Measurements from ENCODE around the gene DCP2.

The DCP2 gene

GRCh38 chr5:112967520-112968083, 9.0 kb upstream of the DCP2 start:
- no peak for DNase-seq

DNA sequence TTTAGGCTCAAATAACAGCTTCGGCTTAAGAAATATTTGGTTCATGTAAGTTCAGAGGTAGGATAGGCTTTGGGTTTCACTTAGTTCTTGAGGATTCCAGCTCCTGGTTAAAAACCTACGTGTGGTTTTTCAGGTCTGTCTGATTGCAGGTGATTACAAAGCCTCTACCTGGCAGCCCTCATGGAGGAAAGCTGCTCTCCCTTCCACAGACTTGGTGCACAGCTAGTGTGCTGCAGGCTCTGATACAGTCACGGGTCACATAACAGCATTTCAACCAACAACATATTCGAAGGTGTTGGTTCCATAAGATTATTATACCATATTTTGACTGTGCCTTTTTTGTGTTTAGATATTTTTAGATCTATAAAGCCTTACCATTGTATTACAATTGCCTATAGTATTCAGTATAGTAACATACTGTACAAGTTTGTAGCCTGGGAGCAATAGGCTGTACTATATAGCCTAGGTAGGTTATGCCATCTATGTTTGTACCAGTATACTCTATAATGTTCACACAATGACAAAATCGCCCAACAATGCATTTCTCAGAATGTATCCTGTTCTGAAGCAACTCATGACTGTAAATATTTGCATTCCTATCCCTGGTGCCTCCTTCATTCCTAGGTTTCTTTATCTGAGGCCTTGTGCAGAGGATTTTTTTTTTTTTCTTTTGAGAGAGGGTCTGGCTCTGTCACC, 8.0 kb upstream of the DCP2 start:
- DNase-seq, result no peak

DNA sequence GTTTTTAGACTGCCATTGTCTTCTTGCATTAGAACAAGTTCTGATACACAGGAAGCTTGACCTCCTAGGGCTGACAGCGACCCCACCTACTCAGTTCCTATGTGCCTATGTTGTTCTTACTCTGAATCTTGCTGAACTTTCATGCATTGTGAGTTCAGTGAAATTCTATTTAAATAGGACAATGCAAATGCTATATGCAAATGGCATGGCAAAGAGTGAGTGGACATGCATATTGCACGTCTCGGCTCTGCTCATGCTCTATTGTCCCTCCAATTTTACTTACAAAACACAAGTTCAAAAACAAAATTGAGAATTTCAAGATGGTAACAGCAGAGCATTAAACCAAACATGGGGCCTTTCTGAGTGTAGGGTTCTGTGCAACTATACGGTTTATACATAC, 5.3 kb upstream of the DCP2 start:
- no peak for DNase-seq

GRCh38 chr5:112973036-112973435, 3.6 kb upstream of the DCP2 start:
- DNase-seq, result no peak

GRCh38 chr5:112973904-112974303, 2.7 kb upstream of the DCP2 start:
- DNase-seq, result no peak

DNA sequence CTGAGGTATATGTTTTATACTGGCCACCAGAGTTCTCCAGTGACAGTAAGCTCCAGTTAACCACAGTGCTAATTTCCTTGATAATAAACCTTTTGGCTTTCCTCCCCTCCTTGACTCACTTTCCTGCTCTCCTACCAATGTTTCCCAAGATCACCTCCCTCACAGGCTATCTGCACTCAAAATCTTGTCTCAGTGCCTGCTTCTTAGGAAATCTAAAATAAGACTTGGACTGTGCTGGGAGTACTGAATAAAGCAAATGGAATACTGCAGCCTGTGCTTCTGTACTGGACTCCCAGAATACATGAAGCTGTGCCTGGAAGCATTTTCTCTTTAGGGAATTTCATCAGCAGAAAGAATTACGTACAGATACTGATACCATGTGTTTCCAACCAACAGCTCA, 1.7 kb upstream of the DCP2 start:
- DNase-seq, result no peak

- no peak for DNase-seq
Measured at GRCh38 chr5:112975721-112976431, 722 bp upstream of the DCP2 start.

DNA sequence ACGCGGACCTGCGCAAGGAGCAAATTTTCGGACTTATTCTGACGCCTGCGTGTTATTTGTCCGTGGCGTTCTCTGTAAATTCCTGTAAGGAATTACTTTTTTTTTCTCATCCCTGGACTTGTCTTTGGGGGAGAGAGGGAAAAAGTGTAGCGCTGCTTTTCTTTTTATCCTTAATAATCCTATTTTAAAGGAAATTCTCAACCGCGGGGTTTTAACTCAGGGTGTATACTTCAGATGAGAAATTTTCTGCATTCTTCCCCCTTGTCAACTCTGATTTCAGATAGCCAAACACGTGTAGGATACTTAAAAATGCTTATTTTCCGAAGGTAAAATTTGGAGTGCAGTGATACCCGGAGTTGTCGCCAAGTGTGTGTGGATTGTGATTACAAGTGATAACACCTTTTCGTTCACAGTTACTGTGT, 853 bp downstream of the DCP2 start:
- DNase-seq, result no peak

DNA sequence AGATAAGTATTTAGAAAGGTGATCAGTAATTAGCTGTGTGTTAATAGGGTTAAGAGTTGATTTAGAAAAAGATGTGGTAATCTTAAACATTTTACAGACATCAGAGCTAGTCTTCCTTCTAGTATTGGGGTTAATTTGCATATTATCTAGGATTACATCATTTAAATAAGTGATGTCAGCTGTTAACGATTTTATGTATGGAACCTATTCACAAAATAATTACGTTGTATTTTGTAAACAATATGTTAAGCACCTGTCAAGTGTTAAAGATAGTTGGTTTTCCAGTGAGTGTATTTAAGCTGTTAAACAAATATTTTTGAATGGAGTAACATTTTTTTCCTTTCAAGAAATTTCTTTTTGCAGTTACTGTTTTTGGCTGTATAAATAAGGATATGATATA, 2.2 kb downstream of the DCP2 start:
- no peak for DNase-seq

GRCh38 chr5:112979723-112980122, 3.1 kb downstream of the DCP2 start:
- no peak for DNase-seq

DNA sequence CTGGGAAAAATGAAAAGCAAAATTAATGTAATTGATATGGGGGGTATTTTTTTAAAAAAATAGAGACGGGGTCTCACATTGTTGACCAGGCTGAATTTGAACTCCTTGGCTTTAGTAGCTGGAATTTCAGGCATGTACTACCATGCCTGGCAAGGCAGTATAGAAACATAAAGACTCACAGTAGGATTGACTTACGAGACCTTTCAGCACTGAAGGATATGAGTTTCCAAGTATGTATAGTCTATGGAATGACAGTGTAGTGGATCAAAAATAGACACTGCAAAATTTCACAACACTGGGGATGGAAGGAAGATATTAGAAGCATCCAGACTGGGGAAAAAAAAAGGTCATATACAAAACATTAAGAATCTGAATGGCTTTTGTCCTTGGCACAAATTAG, 6.8 kb downstream of the DCP2 start:
- no peak for DNase-seq

DNA sequence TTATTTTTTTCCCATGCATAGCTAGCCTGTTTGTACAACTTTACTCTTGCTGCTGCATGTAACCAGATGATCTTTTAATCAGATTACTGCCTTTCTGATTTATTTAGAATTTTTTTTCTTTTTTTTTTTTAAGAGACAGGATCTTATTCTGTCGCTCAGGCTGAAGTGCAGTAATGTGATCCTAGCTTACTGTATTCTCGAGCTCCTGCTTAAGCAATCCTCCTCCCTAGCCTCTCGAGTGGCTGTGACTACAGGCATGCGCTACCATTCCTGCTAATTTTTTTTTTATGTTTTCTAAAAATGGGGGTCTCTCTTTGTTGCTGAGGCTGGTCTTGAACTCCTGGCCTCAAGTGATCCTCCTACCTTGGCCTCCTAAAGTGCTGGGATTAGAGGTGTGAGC, 9.6 kb downstream of the DCP2 start:
- no peak for DNase-seq

DNA sequence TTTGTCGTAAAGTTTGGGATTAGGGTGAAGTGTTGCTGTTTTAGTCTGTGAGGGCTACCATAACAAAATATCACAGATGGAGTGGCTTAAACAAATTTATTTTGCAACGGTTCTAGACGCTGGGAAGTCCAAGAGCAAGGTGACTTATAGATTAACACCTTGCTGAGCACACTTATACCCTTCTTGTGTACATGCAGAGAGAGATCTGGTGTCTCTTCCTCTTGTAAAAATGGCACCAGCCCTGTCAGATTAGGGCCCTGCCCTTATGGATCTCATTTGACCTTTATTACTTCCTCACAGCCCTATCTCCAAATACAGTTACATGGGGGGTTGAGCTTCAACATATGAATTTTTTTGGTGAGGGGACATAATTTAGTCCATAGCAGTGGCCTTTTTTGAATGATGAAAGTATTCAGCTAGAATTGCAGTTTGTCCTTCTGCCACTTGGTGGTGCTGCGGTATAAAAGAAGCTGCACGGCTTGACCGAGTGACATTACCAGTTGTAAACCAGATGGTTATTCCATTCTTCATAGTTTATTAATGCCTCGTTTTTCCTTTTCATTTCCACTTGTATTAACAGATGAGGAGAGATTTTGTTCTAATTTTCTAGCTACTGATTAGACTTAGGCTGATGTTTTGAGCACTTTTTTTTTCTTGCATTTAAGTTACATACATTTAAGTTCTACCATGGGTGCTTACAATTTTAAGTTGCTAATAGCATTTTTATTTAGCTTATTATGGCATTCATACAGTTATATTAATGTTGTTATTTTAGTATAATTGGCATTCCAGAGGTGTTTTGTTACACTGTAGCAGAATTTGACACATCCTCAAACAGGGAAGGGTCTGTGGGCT, 19.4 kb downstream of the DCP2 start:
- peak; percentile 63 for DNase-seq

- DNase-seq, result no peak
Measured at GRCh38 chr5:112996830-112997374, 20.3 kb downstream of the DCP2 start.

- no peak for DNase-seq
Measured at GRCh38 chr5:112998296-112998695, 21.7 kb downstream of the DCP2 start.

DNA sequence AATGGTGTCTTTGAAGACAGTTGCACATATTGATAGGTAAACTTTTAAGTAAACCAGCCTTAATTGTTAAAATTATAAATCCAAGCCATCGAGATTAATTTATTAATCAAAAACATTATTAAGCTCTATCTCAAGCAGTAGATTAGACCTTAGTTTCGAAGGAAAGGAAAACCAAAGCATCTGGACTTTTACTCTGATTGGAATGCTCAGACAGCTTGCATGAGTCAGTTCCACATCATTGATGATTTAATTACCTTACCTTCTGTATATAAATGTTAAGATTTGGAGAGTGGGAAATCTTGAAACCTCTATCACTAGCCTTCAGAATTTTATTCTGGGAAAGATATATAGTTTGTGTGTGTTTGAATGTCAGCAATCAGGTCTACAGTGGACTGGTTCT, 23.9 kb downstream of the DCP2 start:
- DNase-seq, result no peak

GRCh38 chr5:113002423-113002822, 25.8 kb downstream of the DCP2 start:
- no peak for DNase-seq

GRCh38 chr5:113003763-113004162, 27.2 kb downstream of the DCP2 start:
- no peak for DNase-seq

DNA sequence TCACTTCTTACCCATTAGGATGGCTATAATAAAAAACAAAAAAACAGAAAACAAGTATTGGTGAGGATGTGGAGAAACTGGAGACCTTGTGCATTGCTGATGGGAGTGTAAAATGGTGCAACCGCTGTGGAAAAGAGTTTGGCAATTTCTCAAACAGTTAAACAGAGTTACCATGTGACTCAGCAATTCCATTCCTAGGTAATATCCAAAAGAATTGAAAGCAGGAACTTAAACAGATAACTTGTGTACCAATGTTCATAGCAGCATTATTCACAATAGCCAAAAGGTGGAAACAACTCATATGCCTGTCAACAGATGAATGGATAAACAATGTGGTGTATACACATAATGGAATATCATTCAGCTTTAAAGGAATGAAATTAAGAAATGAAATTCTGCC, 28.9 kb downstream of the DCP2 start:
- no peak for DNase-seq

DNA sequence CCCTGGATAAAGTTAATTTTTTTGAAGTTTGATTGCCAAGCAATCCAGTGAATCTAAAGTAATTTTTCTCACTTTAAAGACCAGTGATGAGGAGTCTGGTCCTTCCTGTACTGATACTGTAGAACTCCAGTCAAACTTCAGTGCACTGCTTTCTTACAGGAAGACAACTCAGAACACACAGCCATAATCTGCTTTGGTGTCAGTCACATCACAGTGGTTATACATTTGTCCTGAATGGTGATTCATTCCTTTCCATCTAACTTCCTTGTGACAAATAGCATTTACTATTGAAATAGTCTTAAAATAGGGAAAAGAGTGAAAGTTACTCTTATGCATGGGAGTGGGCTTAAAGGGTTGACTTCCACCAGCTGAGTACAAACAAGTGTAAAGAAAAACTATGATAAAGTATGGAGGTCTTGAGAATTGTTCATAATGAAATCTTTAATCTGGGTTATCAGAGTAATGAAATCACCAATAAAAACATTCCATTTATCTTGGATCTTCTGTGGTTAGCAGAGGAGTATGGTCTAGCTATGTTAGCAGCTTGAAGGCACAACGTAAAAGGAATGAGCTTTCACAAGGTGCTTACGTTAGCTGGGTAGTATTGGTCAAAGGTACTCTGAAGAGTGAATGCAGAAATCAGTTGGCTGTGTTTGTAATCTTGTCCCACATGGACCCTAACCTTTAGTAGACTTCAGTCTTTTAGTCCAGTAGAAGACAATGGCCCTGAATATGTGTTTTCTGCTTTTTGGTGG, 41.5 kb downstream of the DCP2 start:
- no peak for DNase-seq

- DNase-seq, result no peak
Measured at GRCh38 chr5:113020461-113021273, 44.1 kb downstream of the DCP2 start.

DNA sequence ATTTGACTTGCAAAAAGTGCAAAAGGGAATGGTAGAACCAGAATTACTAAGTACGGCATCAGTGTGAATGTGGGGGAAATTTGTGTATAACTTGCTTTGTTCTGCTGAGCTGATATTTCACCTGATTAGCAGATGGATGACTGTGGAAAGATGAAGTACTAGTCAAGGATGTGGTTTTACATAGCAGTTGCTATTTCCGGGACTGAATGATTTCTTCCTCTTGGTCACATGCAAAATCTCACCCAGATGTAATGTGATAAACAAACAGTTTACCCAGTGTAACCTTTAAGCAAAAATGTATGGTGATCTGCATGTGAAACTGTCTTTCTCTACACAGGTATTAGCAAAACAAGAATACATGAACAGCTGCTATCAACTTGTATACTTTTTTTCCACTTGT, 46.1 kb downstream of the DCP2 start:
- no peak for DNase-seq
